B cell (primary cell): ENCODE results near the gene AZIN2.

Experiments used
- CTCF ChIP-seq: fragments of 200-600 bp; IDR thresholded peaks from one replicate; pipeline ENCODE4 v1.8.0; 2022; ENCODE audit warnings: antibody characterized with exemption, mild to moderate bottlenecking
- EZH2 ChIP-seq: IDR thresholded peaks from 2 replicates; pipeline ENCODE4 v1.6.1; 2012; ENCODE audit warnings: borderline replicate concordance, low read depth, mild to moderate bottlenecking, moderate library complexity, low read length; ENCODE audit not compliant: insufficient read depth, poor library complexity, severe bottlenecking

GRCh38 chr1:33168556-33169289 lies 87.8 kb downstream of the AZIN2 start:
- TF ChIP-seq EZH2 (no peak), CTCF (no peak)
